Fibroblast of the conjunctiva (primary cell): ENCODE data around the gene DAPL1.
"Not testable (repeated sequence)": the region's sequence is repeated elsewhere in the genome, so short reads cannot be mapped to it uniquely, and the experiment has no call there.

ENCODE experiments used
- DNase-seq: peaks from one replicate; pipeline ENCODE4 v3.0.0-alpha.2; 2010; ENCODE audit warnings: low read depth

The DAPL1 gene

GRCh38 chr2:158822193-158822592 is 27.1 kb downstream of the DAPL1 start:
- no peak for DNase-seq

GRCh38 chr2:158823486-158824237 is 28.5 kb downstream of the DAPL1 start:
- no peak for DNase-seq

GRCh38 chr2:158825021-158825420 is 29.9 kb downstream of the DAPL1 start:
- no peak for DNase-seq

- DNase-seq, result no peak
Observed at GRCh38 chr2:158826965-158827364, 31.8 kb downstream of the DAPL1 start.

GRCh38 chr2:158828378-158829164 is 33.5 kb downstream of the DAPL1 start:
- DNase-seq, result peak; percentile 4

GRCh38 chr2:158829167-158829566 is 34.0 kb downstream of the DAPL1 start:
- DNase-seq, result no peak

GRCh38 chr2:158830201-158830600 is 35.1 kb downstream of the DAPL1 start:
- DNase-seq, result no peak

GRCh38 chr2:158835431-158835830 is 40.3 kb downstream of the DAPL1 start:
- DNase-seq, result no peak

- no peak for DNase-seq
Observed at GRCh38 chr2:158837645-158838044, 42.5 kb downstream of the DAPL1 start.

GRCh38 chr2:158841850-158842249 is 46.7 kb downstream of the DAPL1 start:
- peak; percentile 74 for DNase-seq

GRCh38 chr2:158845444-158845843 is 50.3 kb downstream of the DAPL1 start:
- no peak for DNase-seq

- DNase-seq, result no peak
Observed at GRCh38 chr2:158845859-158846258, 50.7 kb downstream of the DAPL1 start.

- not testable (repeated sequence) for DNase-seq
Observed at GRCh38 chr2:158847526-158847925, 52.4 kb downstream of the DAPL1 start.

GRCh38 chr2:158848031-158848970 is 53.2 kb downstream of the DAPL1 start:
- DNase-seq, result not testable (repeated sequence)

- DNase-seq, result not testable (repeated sequence)
Observed at GRCh38 chr2:158860179-158860578, 65.1 kb downstream of the DAPL1 start.

- DNase-seq, result not testable (repeated sequence)
Observed at GRCh38 chr2:158861626-158862025, 66.5 kb downstream of the DAPL1 start.

GRCh38 chr2:158865469-158865868 is 70.4 kb downstream of the DAPL1 start:
- DNase-seq, result not testable (repeated sequence)
